ENCODE data around the gene ARRB1.
"Not testable (repeated sequence)": the region's sequence is repeated elsewhere in the genome, so short reads cannot be mapped to it uniquely, and the experiment has no call there.

The ARRB1 gene

GRCh38 chr11:75274716-75275115 lies 76.7 kb downstream of the ARRB1 start:
- DNase-seq (ENCODE audit: low spot score): not testable (repeated sequence)

DNA sequence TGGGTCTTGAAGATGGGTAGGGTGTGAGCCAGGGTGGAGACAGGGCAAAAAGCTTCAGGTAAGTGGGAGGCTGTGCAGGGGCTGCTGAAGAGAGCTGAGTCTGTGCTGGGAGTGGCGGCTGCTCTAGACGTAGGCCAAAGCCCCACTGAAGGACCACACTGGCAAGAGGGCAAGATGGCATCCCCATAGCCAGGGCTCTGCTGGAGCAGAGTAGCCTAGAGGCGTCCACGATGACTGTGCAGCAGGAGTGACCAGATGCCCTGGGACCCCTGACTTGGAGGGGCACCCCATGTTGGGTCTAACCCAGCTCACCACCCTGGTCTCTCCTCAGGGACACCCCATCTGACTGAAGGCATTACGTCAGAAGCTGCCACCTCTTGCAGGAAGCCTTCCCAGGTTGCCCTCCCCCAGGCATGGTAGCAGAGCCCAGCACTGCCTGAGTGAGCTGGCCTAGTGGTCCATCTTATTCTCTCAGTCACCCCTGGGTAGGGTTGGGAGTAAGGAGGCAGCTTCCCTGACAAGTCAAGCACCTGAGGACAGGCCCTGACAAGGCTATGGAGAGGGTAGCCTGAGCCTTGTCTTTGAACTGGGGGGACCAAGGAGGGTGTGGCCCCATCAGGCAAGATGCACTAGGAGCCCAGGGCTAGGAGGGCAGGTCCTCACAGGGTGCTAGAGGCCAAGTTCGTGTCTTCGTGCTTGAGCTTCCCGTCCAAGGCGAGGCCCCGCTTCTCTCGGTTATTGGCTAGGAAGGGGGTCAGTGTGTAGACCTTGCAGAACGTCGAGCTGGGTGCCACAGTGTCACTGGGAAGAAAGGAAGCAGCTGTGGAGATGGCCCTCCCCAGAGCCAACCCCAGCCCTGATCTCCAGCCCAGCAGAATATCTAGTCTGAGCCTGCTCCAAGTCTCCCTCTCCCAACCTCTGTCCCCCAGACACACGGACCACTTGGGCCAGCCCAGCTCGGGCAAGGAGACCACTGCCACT lies 77.8 kb downstream of the ARRB1 start:
- no peak for DNase-seq (ENCODE audit: low spot score)

- DNase-seq (ENCODE audit: low spot score): no peak
These were observed 78.6 kb downstream of the ARRB1 start for GRCh38 chr11:75272821-75273301.

DNA sequence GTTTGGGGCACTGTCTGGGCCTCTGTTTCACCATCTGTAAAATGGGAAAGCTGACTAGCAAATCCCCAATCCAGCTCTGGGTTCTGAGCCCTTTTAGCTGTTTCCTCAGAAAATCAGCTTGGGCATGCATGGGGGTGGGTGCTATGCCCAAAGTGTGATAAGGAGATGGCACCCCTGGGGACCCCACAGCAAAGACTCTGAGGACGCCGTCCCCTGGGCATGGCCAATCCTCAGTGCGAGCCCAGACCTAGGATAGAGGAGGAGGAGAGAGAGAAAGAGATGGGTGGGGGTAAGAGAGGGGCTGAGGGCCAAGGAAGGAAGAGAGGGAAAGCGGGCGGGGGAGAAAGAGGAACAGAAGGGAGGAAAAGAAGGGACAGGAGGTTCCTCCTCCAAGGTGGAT lies 79.1 kb downstream of the ARRB1 start:
- no peak for DNase-seq (ENCODE audit: low spot score)

- no peak for DNase-seq (ENCODE audit: low spot score)
These were observed 79.7 kb downstream of the ARRB1 start for GRCh38 chr11:75271730-75272129.

DNA sequence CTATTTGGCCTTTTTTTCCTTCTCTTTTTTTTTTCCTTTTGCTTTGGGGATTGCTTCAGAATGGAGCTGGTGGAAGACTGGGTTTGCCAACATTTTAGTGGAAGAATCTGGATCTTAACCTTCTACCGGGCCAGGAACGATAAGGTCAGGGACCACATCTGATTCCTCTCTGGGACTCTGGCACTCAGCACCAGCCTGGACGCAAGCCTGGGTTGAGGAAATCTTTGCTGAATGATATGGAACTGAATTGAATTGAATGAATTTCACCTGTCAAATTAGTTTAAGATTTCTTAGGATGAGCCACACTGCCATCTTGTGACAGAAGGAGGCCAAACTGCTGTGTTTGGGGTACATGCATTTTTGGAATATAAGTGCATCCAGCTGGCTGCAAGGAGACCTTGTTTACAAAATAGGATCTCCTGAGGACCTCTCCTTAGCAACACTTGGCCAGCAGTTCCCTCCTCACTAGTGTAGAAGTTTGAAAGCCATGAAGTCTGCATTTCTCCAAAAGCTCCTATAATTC lies 80.5 kb downstream of the ARRB1 start:
- no peak for DNase-seq (ENCODE audit: low spot score)

DNA sequence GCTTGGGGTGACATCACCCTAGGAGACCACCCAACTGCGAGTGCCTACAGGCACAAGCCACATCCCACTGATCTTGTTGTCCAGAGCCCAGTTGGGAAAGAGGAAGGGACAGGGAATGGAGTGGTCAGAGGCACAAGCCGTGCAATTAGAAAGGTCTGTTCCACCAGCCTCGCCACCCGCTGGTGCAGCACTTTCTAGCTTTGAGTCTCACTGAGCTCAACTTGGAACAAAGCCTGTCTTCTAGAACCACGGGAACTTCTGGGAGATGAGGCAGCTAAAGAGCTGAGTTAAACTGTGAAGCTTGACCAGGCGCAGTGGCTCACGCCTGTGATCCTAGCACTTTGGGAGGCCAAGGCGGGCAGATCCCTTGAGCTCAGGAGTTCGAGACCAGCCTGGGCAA lies 81.6 kb downstream of the ARRB1 start:
- DNase-seq (ENCODE audit: low spot score): no peak

- no peak for DNase-seq (ENCODE audit: low spot score)
These were observed 82.1 kb downstream of the ARRB1 start for GRCh38 chr11:75269367-75269660.

GRCh38 chr11:75268626-75269366 lies 82.7 kb downstream of the ARRB1 start:
- no peak for DNase-seq (ENCODE audit: low spot score)

DNA sequence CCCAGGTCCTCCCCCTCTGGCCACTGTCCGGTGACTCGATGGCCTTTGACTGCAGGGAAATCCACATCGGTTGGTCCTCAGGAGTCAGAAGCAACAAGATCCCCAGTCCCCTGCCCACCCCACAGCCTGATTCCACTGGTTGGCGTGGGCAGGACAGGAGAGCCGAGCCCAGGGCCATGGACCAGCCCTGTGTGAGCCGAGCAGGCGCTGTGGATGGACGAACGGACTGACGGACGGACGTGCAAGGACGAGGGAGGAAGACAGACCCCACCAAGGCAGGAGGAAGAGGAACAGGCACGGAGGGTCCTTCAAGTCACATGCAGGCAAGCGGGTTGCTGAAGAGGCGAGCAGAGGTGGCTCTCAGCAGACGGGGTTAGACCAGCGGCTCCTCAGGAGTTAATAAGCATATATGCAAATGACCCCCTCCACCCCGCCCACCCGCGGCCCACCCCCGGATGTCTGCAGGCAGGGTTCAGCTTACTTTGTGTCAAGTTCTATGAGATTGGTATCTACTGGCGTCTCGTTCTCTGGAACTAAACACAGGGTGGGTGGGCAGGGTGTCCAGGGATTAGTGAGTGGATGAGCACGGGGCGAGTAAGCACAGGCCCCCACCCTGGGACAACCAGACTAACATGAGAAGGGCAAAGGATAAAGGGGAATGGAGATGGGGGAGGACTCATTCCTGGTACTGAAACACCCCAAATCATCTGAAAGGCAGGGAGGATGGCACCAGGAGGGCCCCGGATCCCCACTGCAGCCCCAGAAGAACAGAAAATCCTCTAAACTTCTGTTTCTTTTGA lies 84.1 kb downstream of the ARRB1 start:
- no peak for DNase-seq (ENCODE audit: low spot score)

DNA sequence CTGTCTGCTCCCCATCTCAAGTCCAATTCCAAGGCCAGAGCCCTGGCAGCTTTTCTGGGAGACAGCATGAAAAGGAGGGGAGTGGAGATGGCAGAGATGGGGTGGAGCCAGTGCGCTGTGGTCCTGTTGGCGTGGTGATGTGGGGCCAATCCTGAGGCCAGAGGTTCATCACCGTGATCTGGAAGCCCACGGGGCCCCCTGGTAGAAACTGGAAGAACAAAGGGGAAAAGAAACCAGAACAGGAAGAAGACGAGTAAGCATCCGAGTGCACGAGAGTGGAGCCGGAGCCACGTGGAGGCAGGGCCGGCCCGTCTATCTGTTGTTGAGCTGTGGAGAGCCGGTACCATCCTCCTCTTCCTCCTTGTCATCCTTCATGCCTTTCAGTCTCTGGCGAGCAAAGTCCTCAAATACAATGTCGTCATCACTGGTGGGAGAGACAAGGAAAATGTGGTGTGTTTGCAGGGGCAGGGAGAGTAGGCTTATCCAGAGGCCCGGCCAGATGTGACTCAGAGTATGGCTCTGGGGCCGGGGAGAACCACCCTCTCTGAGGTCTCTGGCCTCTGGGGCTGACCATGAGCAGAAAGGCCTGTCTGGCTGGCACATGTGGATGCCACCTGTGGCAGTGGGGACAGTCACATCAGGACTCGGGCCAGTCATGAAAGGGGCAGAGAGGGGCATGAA lies 85.5 kb downstream of the ARRB1 start:
- no peak for DNase-seq (ENCODE audit: low spot score)

DNA sequence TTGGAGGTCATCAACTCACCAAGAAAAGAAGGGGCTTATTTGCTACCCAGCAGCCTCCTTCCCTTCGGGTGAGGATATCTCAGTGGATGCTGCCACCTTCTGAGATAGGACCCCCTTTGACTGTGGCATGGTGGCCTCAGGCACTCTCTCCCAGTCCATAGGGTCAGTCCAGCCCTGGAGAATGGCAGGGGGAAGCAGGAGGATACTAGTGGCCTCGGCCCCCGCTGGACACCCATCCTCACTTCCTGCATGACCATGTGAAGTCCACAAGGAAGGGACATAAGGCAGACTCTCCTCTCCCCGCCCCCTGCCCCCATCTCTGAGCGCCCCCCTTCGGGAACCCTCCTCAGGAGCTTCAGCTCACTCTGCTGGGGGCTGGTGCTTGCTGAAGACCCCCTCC lies 86.5 kb downstream of the ARRB1 start:
- DNase-seq (ENCODE audit: low spot score): no peak

DNA sequence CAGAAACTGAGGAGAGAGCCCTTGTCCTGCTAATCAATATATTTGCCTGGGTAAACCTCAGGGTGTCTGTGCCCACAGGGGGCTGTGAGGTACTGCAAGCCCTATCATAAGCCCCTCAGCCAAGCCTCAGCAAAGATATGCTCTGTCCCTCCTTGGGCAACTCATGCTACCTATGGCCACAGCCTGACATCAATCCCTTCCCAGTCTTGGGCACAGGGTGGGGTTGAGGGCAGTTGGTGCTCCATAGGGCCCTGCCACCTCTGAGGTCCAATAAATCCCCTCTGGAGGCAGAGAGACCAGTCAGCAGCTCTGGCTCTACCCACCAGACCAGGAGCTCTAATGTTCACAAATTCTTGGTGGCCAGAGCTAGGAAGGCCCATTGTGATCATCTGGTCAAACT lies 87.1 kb downstream of the ARRB1 start:
- no peak for DNase-seq (ENCODE audit: low spot score)

DNA sequence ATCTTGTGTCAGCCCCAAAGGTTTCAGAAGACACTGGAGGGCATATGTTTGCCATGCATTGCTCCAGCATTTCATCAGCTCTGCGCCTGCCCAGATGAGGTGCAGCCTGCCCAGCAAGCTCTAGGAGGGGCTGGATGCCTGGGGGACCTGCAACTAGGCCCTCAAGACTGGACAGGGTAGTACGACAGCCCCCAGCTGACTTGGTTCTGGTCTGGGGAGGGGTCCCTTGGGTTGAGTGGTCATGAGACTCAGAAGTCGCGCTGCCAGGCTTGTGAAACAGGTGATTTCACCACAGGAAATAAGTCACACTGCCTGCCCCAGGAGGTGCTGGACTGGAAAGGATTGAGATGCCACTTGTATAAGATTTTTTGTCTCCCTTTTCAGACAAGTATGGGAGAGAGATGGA lies 87.5 kb downstream of the ARRB1 start:
- no peak for DNase-seq (ENCODE audit: low spot score)

GRCh38 chr11:75262961-75263852 lies 88.3 kb downstream of the ARRB1 start:
- no peak for DNase-seq (ENCODE audit: low spot score)

DNA sequence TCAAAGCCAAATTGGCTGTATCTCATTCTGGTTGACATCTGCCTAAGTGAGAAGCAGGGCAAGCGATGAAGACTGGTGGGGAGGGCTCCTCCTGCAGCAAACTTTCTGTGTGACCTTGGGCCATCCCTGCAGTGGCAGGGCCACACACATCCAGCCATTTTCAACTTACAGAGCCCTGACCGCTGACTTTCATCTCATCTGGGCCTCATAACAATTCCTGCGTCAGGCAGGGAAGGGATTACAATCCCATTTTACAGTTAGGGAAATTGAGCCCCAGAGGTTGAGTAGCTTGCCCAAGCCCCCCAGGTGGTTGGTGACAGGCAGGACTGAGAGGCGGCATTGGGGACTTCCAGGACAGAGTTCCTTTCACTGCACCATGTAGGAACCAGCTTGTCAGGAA lies 89.0 kb downstream of the ARRB1 start:
- no peak for DNase-seq (ENCODE audit: low spot score)

GRCh38 chr11:75261902-75262361 lies 89.5 kb downstream of the ARRB1 start:
- DNase-seq (ENCODE audit: low spot score): no peak

GRCh38 chr11:75260396-75261170 lies 90.9 kb downstream of the ARRB1 start:
- DNase-seq (ENCODE audit: low spot score): no peak

DNA sequence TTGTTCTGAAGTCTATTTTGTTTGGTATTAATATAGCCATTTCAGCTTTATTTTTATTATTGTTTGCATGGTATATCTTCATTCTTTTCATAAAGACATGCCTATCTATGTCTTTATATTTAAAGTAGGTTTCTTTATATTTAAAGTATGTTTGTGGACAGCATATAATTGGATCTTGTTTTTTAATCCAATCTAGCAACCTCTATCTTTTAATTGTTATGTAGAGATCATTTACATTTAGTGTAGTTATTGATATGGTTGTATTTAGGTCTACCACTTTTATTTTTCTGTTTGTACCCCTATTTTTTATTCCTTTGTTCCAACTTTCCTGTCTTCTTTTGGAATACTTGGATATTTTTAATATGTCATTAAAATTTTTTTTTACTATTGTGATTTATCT lies 97.1 kb downstream of the ARRB1 start:
- no peak for DNase-seq (ENCODE audit: low spot score)

GRCh38 chr11:75249704-75250103 lies 101.8 kb downstream of the ARRB1 start:
- no peak for DNase-seq (ENCODE audit: low spot score)

Measured in putamen (tissue), 1 donor.